Activated naive CD4-positive, alpha-beta T cell treated with anti-CD3 and anti-CD28 coated beads, Interleukin-2, amount 50 U/mL, for 24 hours (primary cell): ENCODE results near the gene C4orf17.
A peak's percentile ranks its signal among the peaks of the same experiment; 100 is the strongest.
"Not testable (repeated sequence)": the region's sequence is repeated elsewhere in the genome, so short reads cannot be mapped to it uniquely, and the experiment has no call there.

ENCODE experiments used
- H3K27ac Mint-ChIP-seq: one replicate; pipeline ENCODE4 v1.8.0; 2021; ENCODE audit warnings: mild to moderate bottlenecking, mixed read lengths
- H3K27me3 Mint-ChIP-seq: one replicate; pipeline ENCODE4 v1.8.0; 2021; ENCODE audit warnings: mixed read lengths
- H3K36me3 Mint-ChIP-seq: one replicate; pipeline ENCODE4 v1.8.0; 2021; ENCODE audit warnings: mixed read lengths
- H3K4me1 Mint-ChIP-seq: one replicate; pipeline ENCODE4 v1.8.0; 2021; ENCODE audit warnings: mixed read lengths
- H3K4me3 Mint-ChIP-seq: one replicate; pipeline ENCODE4 v1.8.0; 2021; ENCODE audit warnings: mild to moderate bottlenecking, mixed read lengths
- H3K9me3 Mint-ChIP-seq: one replicate; pipeline ENCODE4 v1.8.0; 2021; ENCODE audit warnings: mixed read lengths

Gene C4orf17

GRCh38 chr4:99507762-99508161, 3.1 kb upstream of the C4orf17 start:
- Mint-ChIP-seq H3K27me3 (no peaks in the 10 kb centered on the region), H3K36me3 (peaks cover 1% of the 10 kb centered on the region), H3K4me3 (peak overlapping the region; percentile 66), H3K4me1 (peaks cover 65% of the 10 kb centered on the region), H3K27ac (peak overlapping the region; percentile 86), H3K9me3 (peaks cover 6% of the 10 kb centered on the region)

GRCh38 chr4:99518601-99519295, 7.9 kb downstream of the C4orf17 start:
- no peaks in the 10 kb centered on the region for H3K4me1 Mint-ChIP-seq
- no peaks in the 10 kb centered on the region for H3K36me3 Mint-ChIP-seq
- no peaks in the 10 kb centered on the region for H3K9me3 Mint-ChIP-seq
- no peaks in the 10 kb centered on the region for H3K27me3 Mint-ChIP-seq
- no peak overlapping the region for H3K4me3 Mint-ChIP-seq
- H3K27ac Mint-ChIP-seq: no peak overlapping the region

- no peak overlapping the region for H3K27ac Mint-ChIP-seq
- H3K36me3 Mint-ChIP-seq: no peaks in the 10 kb centered on the region
- H3K9me3 Mint-ChIP-seq: no peaks in the 10 kb centered on the region
- H3K27me3 Mint-ChIP-seq: no peaks in the 10 kb centered on the region
- no peak overlapping the region for H3K4me3 Mint-ChIP-seq
- H3K4me1 Mint-ChIP-seq: no peaks in the 10 kb centered on the region
These were observed 18.4 kb downstream of the C4orf17 start for GRCh38 chr4:99529228-99529627.

GRCh38 chr4:99529956-99530355, 19.1 kb downstream of the C4orf17 start:
- Mint-ChIP-seq H3K4me1 (no peaks in the 10 kb centered on the region), H3K9me3 (no peaks in the 10 kb centered on the region), H3K4me3 (no peak overlapping the region), H3K27me3 (no peaks in the 10 kb centered on the region), H3K36me3 (no peaks in the 10 kb centered on the region), H3K27ac (no peak overlapping the region)

- H3K27me3 Mint-ChIP-seq, H3K36me3 Mint-ChIP-seq, H3K4me3 Mint-ChIP-seq, H3K9me3 Mint-ChIP-seq, H3K27ac Mint-ChIP-seq, H3K4me1 Mint-ChIP-seq: not testable (repeated sequence)
These were observed 23.9 kb downstream of the C4orf17 start for GRCh38 chr4:99534699-99535098.

- no peak overlapping the region for H3K4me3 Mint-ChIP-seq
- H3K9me3 Mint-ChIP-seq: no peaks in the 10 kb centered on the region
- no peaks in the 10 kb centered on the region for H3K4me1 Mint-ChIP-seq
- H3K27ac Mint-ChIP-seq: no peak overlapping the region
- no peaks in the 10 kb centered on the region for H3K27me3 Mint-ChIP-seq
- peaks cover 3% of the 10 kb centered on the region for H3K36me3 Mint-ChIP-seq
These were observed 25.4 kb downstream of the C4orf17 start for GRCh38 chr4:99536271-99536670.

GRCh38 chr4:99536848-99537247, 26.0 kb downstream of the C4orf17 start:
- Mint-ChIP-seq H3K9me3 (no peaks in the 10 kb centered on the region), H3K27me3 (no peaks in the 10 kb centered on the region), H3K4me1 (no peaks in the 10 kb centered on the region)

GRCh38 chr4:99537674-99538073, 26.9 kb downstream of the C4orf17 start:
- Mint-ChIP-seq H3K4me1 (no peaks in the 10 kb centered on the region), H3K4me3 (no peak overlapping the region), H3K27ac (no peak overlapping the region), H3K36me3 (peaks cover 3% of the 10 kb centered on the region), H3K27me3 (no peaks in the 10 kb centered on the region), H3K9me3 (no peaks in the 10 kb centered on the region)

More at GRCh38 chr4:99536848-99537247, 26.0 kb downstream of the C4orf17 start:
- Mint-ChIP-seq H3K4me3 (no peak overlapping the region), H3K36me3 (peaks cover 3% of the 10 kb centered on the region), H3K27ac (no peak overlapping the region)

GRCh38 chr4:99540277-99540939, 29.6 kb downstream of the C4orf17 start:
- Mint-ChIP-seq H3K27ac (no peak overlapping the region), H3K4me1 (no peaks in the 10 kb centered on the region), H3K9me3 (peaks cover 10% of the 10 kb centered on the region), H3K4me3 (no peak overlapping the region), H3K27me3 (no peaks in the 10 kb centered on the region), H3K36me3 (peaks cover 4% of the 10 kb centered on the region)

- no peaks in the 10 kb centered on the region for H3K9me3 Mint-ChIP-seq
- H3K27ac Mint-ChIP-seq: no peak overlapping the region
- peaks cover 12% of the 10 kb centered on the region for H3K36me3 Mint-ChIP-seq
- H3K4me1 Mint-ChIP-seq: no peaks in the 10 kb centered on the region
- H3K27me3 Mint-ChIP-seq: no peaks in the 10 kb centered on the region
- no peak overlapping the region for H3K4me3 Mint-ChIP-seq
These were observed 42.1 kb downstream of the C4orf17 start for GRCh38 chr4:99552872-99553271.

- Mint-ChIP-seq H3K4me1 (peaks cover 33% of the 10 kb centered on the region), H3K4me3 (peak within 1 kb of the TSS; percentile 96), H3K27ac (peak within 1 kb of the TSS; percentile 98), H3K36me3 (no peaks in the 10 kb centered on the region), H3K27me3 (peaks cover 20% of the 10 kb centered on the region), H3K9me3 (no peaks in the 10 kb centered on the region)
These were observed 52.7 kb downstream of the C4orf17 start, which contains the start of gene TRMT10A for GRCh38 chr4:99563310-99564186. Gene TRMT10A (minus strand): TSS chr4:99564039. CDS start chr4:99559338, 4,701 bp downstream.

- Mint-ChIP-seq H3K9me3 (no peaks in the 10 kb centered on the region), H3K4me3 (no peak overlapping the region), H3K27ac (no peak overlapping the region), H3K27me3 (peaks cover 25% of the 10 kb centered on the region), H3K36me3 (no peaks in the 10 kb centered on the region), H3K4me1 (peaks cover 33% of the 10 kb centered on the region)
These were observed 54.1 kb downstream of the C4orf17 start for GRCh38 chr4:99564921-99565320.

- Mint-ChIP-seq H3K4me3 (no peak overlapping the region), H3K9me3 (no peaks in the 10 kb centered on the region), H3K27me3 (peaks cover 34% of the 10 kb centered on the region), H3K27ac (no peak overlapping the region), H3K36me3 (no peaks in the 10 kb centered on the region), H3K4me1 (no peaks in the 10 kb centered on the region)
These were observed 61.1 kb downstream of the C4orf17 start for GRCh38 chr4:99571883-99572282.

- H3K9me3 Mint-ChIP-seq: no peaks in the 10 kb centered on the region
- H3K4me3 Mint-ChIP-seq: no peak overlapping the region
- no peaks in the 10 kb centered on the region for H3K4me1 Mint-ChIP-seq
- peaks cover 27% of the 10 kb centered on the region for H3K27me3 Mint-ChIP-seq
- no peaks in the 10 kb centered on the region for H3K36me3 Mint-ChIP-seq
- no peak overlapping the region for H3K27ac Mint-ChIP-seq
These were observed 61.9 kb downstream of the C4orf17 start for GRCh38 chr4:99572527-99573240.

GRCh38 chr4:99573735-99574368, 63.0 kb downstream of the C4orf17 start:
- no peak overlapping the region for H3K27ac Mint-ChIP-seq
- no peaks in the 10 kb centered on the region for H3K36me3 Mint-ChIP-seq
- H3K4me3 Mint-ChIP-seq: no peak overlapping the region
- H3K4me1 Mint-ChIP-seq: no peaks in the 10 kb centered on the region
- H3K9me3 Mint-ChIP-seq: no peaks in the 10 kb centered on the region
- peaks cover 19% of the 10 kb centered on the region for H3K27me3 Mint-ChIP-seq
